Natural killer cell (primary cell): ENCODE results near the gene PPP2R5B. TPM values are rescaled to one million over a fixed set of nuclear protein-coding genes. Genes with fewer than 3 reads are reported as not detected.

Experiments used
- ATAC-seq, 3 donors: fragments of 150-1000 bp in 2 of 3; fragments of 200-7000 bp in 1 of 3; cut with Tn5 transposase; 1 replicate in 1 of 3; 2 replicates in 2 of 3; pipeline ENCODE4 v1.10.0; 2021; ENCODE audit warnings: mild to moderate bottlenecking in 2 of 3, moderate library complexity in 2 of 3
- DNase-seq, 2 donors: peaks; one replicate each; pipeline versions ENCODE4 v3.0.0 to v3.0.0-alpha.2; 2013 to 2021; ENCODE audit warnings: mixed read lengths in 1 of 2
- H3K27ac ChIP-seq: one replicate; pipeline ENCODE4 v1.5.1; 2013; ENCODE audit warnings: mild to moderate bottlenecking, low read length
- H3K27me3 ChIP-seq: one replicate; pipeline ENCODE4 v1.6.1; 2013; ENCODE audit warnings: low read length; ENCODE audit not compliant: control insufficient read depth, insufficient read depth
- H3K36me3 ChIP-seq: one replicate; pipeline ENCODE4 v1.6.1; 2013; ENCODE audit warnings: low read length; ENCODE audit not compliant: control insufficient read depth, insufficient read depth
- H3K4me1 ChIP-seq: one replicate; pipeline ENCODE4 v1.6.1; 2013; ENCODE audit warnings: low read length; ENCODE audit not compliant: control insufficient read depth, insufficient read depth
- H3K4me3 ChIP-seq: one replicate; pipeline ENCODE4 v1.5.1; 2013; ENCODE audit warnings: low read length
- H3K9me3 ChIP-seq: one replicate; pipeline ENCODE4 v1.6.1; 2013; ENCODE audit warnings: low read length; ENCODE audit not compliant: control insufficient read depth, insufficient read depth
- H3K27ac Mint-ChIP-seq, 2 donors: one replicate each; pipeline ENCODE4 v1.8.0; 2022; ENCODE audit warnings: mild to moderate bottlenecking in 2 of 2, mixed read lengths in 2 of 2, moderate library complexity in 1 of 2
- H3K27me3 Mint-ChIP-seq, 2 donors: one replicate each; pipeline ENCODE4 v1.8.0; 2022; ENCODE audit warnings: low read depth in 2 of 2, mixed read lengths in 2 of 2
- H3K36me3 Mint-ChIP-seq: one replicate; pipeline ENCODE4 v1.8.0; 2022; ENCODE audit warnings: mixed read lengths
- H3K4me1 Mint-ChIP-seq, 2 donors: one replicate each; pipeline ENCODE4 v1.8.0; 2022; ENCODE audit warnings: mixed read lengths in 2 of 2
- H3K4me3 Mint-ChIP-seq: one replicate; pipeline ENCODE4 v1.8.0; 2022; ENCODE audit warnings: mild to moderate bottlenecking, moderate library complexity, mixed read lengths
- H3K9me3 Mint-ChIP-seq, 2 donors: one replicate each; pipeline ENCODE4 v1.8.0; 2022; ENCODE audit warnings: mixed read lengths in 2 of 2
- CTCF ChIP-seq: fragments of 200-600 bp; IDR thresholded peaks from one replicate; pipeline ENCODE4 v1.8.0; 2022; ENCODE audit warnings: antibody characterized with exemption
- WGBS: methylation state at CpG from one replicate; pipeline ENCODE4 v1.1.7; 2013; ENCODE audit warnings: missing lambda C conversion rate; ENCODE audit not compliant: insufficient coverage; 5-methylcytosine and 5-hydroxymethylcytosine counted together
- intact Hi-C: fragments of 100-400 bp; cut with micrococcal nuclease; formaldehyde crosslinking; loops from one replicate; pipeline ENCODE4 v1.14.2; 2022
- total RNA-seq, 4 donors: library from RNA; stranded (reverse); fragments of 120-200 nt in 1 of 4; gene quantifications; one replicate each; pipeline versions ENCODE4 v1.2.3 to v1.2.4, GENCODE V29; 2013 to 2022

Gene PPP2R5B
- total RNA-seq, 3 donors from 2014 or later (not counting 1 experiment from before 2014, with no cell fraction given) = 27.8 to 31.5 (median 28.5) TPM

DNA sequence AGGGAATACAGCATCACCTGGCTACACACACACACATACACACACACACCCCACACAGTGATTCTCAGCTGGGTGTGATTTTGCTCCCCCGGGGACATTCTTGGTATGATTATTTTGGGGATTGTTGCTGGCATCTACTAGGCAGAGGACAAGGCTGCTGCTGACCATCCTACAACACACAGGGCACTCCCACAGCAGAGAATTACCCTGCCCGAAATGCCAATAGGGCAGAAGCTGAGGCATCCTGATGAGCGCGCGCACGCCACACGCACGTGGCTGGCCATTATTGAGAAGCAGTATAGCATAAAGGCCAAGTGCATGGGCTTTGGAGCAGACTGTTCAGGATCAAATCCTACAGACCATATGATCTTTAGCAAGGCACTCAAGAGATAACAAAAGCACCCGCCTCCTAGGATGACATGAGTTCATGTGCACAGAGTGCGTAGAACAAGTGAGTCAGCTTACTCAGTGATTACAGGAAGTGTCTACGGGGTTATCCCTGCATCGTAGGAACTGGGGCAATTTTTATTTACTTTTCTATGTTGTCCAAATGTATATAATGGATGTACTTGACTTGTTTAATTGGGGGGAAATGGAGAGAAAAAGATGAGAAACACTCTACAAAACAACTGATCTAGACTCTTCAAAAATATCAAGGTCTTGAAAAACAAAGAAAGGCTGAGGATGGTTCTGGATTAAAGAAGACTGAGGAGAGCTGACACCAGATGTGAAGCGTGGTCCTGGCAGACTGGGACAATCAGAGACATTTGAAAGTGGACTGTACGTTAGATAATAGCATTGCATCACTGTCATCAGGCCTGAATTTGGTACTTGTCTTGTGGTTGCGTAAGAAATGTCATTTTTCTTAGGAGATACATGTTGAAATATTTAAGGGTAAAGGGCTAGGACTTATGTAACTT lies 38.9 kb upstream of the PPP2R5B start:
- DNase-seq (peak in 1 of 2 donors; percentile 68), ATAC-seq (peak in 1 of 3 donors; percentile 64)
- Mint-ChIP-seq H3K4me3 (no peak overlapping the region), H3K9me3 (no peaks in the 10 kb centered on the region), H3K4me1 (peaks cover 21 to 30% of the 10 kb centered on the region in 2 donors), H3K27me3 (no peaks in the 10 kb centered on the region), H3K27ac (peak overlapping the region; percentile 39 to 59), H3K36me3 (no peaks in the 10 kb centered on the region)
- H3K4me1 ChIP-seq = peaks cover 22% of the 10 kb centered on the region
- no peak overlapping the region for H3K4me3 ChIP-seq
- no peaks in the 10 kb centered on the region for H3K27me3 ChIP-seq
- WGBS = 85% methylated on average over 14 of the region's 15 CpGs
- H3K9me3 ChIP-seq = no peaks in the 10 kb centered on the region
- TF ChIP-seq CTCF = no peak
- peak overlapping the region; percentile 13 for H3K27ac ChIP-seq
- intact Hi-C loops = no loop called here
- H3K36me3 ChIP-seq = no peaks in the 10 kb centered on the region

GRCh38 chr11:64887234-64887756 lies 37.2 kb upstream of the PPP2R5B start:
- H3K4me3 Mint-ChIP-seq = peak overlapping the region; percentile 64
- peaks cover 17 to 25% of the 10 kb centered on the region in 2 donors for H3K4me1 Mint-ChIP-seq
- H3K4me3 ChIP-seq = no peak overlapping the region
- 95% methylated on average over 5 of the region's 8 CpGs for WGBS
- no peak overlapping the region for H3K27ac ChIP-seq
- peak overlapping the region in 1 of 2 donors; percentile 80 for H3K27ac Mint-ChIP-seq
- no peak for DNase-seq
- intact Hi-C loops = no loop called here
- no peaks in the 10 kb centered on the region for H3K9me3 ChIP-seq
- H3K36me3 Mint-ChIP-seq = no peaks in the 10 kb centered on the region
- no peaks in the 10 kb centered on the region for H3K36me3 ChIP-seq
- no peak for TF ChIP-seq CTCF
- no peak for ATAC-seq
- no peaks in the 10 kb centered on the region for H3K9me3 Mint-ChIP-seq
- no peaks in the 10 kb centered on the region for H3K27me3 ChIP-seq
- peaks cover 14% of the 10 kb centered on the region for H3K4me1 ChIP-seq
- no peaks in the 10 kb centered on the region for H3K27me3 Mint-ChIP-seq

DNA sequence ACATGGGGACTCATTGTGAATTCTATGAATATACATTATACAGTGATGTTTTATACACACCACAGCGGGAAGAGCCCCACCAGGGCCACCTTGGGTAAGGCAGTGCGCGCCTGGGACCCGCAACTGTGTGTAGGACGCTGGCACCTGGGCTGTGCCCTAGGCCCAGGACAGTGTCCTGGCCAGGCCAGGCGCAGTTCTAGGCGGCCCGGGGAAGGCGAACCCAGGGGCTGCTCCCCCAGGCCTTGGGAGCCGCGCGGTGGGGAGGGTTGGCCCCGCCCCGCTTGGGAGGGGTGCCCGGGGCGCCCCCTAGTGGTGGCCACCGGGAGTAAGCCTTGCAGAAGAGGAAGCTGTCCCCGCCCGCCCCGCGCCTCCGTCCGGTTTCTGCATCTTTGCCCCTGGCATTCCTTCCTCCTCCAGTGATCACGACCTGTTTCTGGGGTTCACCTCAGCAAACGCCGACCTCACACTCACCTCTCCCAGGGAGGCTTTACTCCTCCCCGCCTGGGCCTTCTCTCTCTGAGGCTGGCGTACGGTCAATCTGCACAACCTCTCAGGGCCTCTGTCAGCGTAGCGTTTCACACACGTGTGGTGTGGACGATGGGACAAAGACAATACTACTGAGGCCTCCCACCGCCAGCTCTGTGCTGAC lies 36.6 kb upstream of the PPP2R5B start:
- Histone ChIP-seq H3K4me1 (peaks cover 17% of the 10 kb centered on the region), H3K36me3 (no peaks in the 10 kb centered on the region), H3K27me3 (no peaks in the 10 kb centered on the region), H3K4me3 (peak overlapping the region; percentile 12), H3K9me3 (no peaks in the 10 kb centered on the region), H3K27ac (peak overlapping the region; percentile 27)
- H3K4me3 Mint-ChIP-seq = peak overlapping the region; percentile 84
- no peaks in the 10 kb centered on the region for H3K9me3 Mint-ChIP-seq
- no peaks in the 10 kb centered on the region for H3K27me3 Mint-ChIP-seq
- H3K36me3 Mint-ChIP-seq = no peaks in the 10 kb centered on the region
- 20% methylated on average over 34 of the region's 34 CpGs for WGBS
- TF ChIP-seq CTCF = peak; percentile 97
- ATAC-seq = peak; percentile 91 to 97 (median 94)
- intact Hi-C loops = no loop called here
- peak overlapping the region; percentile 77 to 80 for H3K27ac Mint-ChIP-seq
- peaks cover 17 to 25% of the 10 kb centered on the region in 2 donors for H3K4me1 Mint-ChIP-seq
- peak; percentile 89 to 90 for DNase-seq
